HL-60 (cell line): ENCODE measurements around the gene ARMS2.

Experiments
- DNase-seq, 2 experiments: peaks; one replicate each; pipeline ENCODE4 v3.0.0-alpha.2; 2010 to 2020; ENCODE audit warnings: low read depth in 1 of 2, low spot score in 1 of 2
- H3K27ac ChIP-seq: fragments of 250-450 bp; sonication (Bioruptor Pico); replicated peaks from 2 replicates; pipeline ENCODE4 v1.5.1; 2020; ENCODE audit warnings: mild to moderate bottlenecking, moderate library complexity
- H3K27me3 ChIP-seq: fragments of 250-450 bp; sonication (Bioruptor Pico); 2 replicates; pipeline ENCODE4 v1.5.1; 2021; ENCODE audit warnings: mild to moderate bottlenecking, moderate library complexity; ENCODE audit not compliant: insufficient read depth, poor library complexity, severe bottlenecking
- H3K4me3 ChIP-seq: replicated peaks from 2 replicates; pipeline ENCODE4 v1.5.1; 2011; ENCODE audit warnings: mild to moderate bottlenecking, control low read depth, low read length; ENCODE audit not compliant: insufficient read depth
- GABPA ChIP-seq: IDR thresholded peaks from 2 replicates; pipeline ENCODE4 v1.6.1; 2012; ENCODE audit warnings: low read depth
- POLR2AphosphoS5 ChIP-seq: IDR thresholded peaks from 2 replicates; pipeline ENCODE4 v1.6.1; 2012; ENCODE audit warnings: low read depth
- REST ChIP-seq: IDR thresholded peaks from 2 replicates; pipeline ENCODE4 v1.6.1; 2012; ENCODE audit warnings: low read depth; ENCODE audit not compliant: insufficient replicate concordance
- SPI1 ChIP-seq: IDR thresholded peaks from 2 replicates; pipeline ENCODE4 v1.6.1; 2012; ENCODE audit warnings: low read depth, mild to moderate bottlenecking, borderline replicate concordance
- TF ChIP-seq, protein P1 (sequence below): IDR thresholded peaks from one replicate; pipeline ENCODE4 v1.5.1; 2011; ENCODE audit warnings: low read length, control low read depth, inconsistent platforms; ENCODE audit not compliant: insufficient read depth

The ARMS2 gene

GRCh38 chr10:122417667-122418066, 36.8 kb upstream of the ARMS2 start:
- Histone ChIP-seq H3K27me3 (no peaks in the 10 kb centered on the region), H3K27ac (no peak overlapping the region), H3K4me3 (no peak overlapping the region)
- TF ChIP-seq, protein P1, sequence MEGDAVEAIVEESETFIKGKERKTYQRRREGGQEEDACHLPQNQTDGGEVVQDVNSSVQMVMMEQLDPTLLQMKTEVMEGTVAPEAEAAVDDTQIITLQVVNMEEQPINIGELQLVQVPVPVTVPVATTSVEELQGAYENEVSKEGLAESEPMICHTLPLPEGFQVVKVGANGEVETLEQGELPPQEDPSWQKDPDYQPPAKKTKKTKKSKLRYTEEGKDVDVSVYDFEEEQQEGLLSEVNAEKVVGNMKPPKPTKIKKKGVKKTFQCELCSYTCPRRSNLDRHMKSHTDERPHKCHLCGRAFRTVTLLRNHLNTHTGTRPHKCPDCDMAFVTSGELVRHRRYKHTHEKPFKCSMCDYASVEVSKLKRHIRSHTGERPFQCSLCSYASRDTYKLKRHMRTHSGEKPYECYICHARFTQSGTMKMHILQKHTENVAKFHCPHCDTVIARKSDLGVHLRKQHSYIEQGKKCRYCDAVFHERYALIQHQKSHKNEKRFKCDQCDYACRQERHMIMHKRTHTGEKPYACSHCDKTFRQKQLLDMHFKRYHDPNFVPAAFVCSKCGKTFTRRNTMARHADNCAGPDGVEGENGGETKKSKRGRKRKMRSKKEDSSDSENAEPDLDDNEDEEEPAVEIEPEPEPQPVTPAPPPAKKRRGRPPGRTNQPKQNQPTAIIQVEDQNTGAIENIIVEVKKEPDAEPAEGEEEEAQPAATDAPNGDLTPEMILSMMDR, result no peak
- TF ChIP-seq GABPA (no peak), POLR2AphosphoS5 (no peak), SPI1 (no peak), REST (no peak)
- DNase-seq, result no peak

- Histone ChIP-seq H3K27ac (no peak overlapping the region), H3K27me3 (no peaks in the 10 kb centered on the region), H3K4me3 (no peak overlapping the region)
- no peak for TF ChIP-seq GABPA
- TF ChIP-seq SPI1, result no peak
- TF ChIP-seq POLR2AphosphoS5, result no peak
- TF ChIP-seq, protein P1, result no peak
- no peak for TF ChIP-seq REST
- no peak for DNase-seq
These were observed 35.4 kb upstream of the ARMS2 start for GRCh38 chr10:122419016-122419415.

GRCh38 chr10:122419876-122420623, 34.4 kb upstream of the ARMS2 start:
- no peak overlapping the region for H3K27ac ChIP-seq
- no peak overlapping the region for H3K4me3 ChIP-seq
- H3K27me3 ChIP-seq, result no peaks in the 10 kb centered on the region
- DNase-seq, result no peak
- TF ChIP-seq POLR2AphosphoS5, result no peak
- no peak for TF ChIP-seq GABPA
- no peak for TF ChIP-seq REST
- TF ChIP-seq, protein P1, result no peak
- no peak for TF ChIP-seq SPI1
